HCT116 (cell line): ENCODE results near the gene RNASE9. TPM values are rescaled to one million over a fixed set of nuclear protein-coding genes. Genes with fewer than 3 reads are reported as not detected.

ENCODE experiments used
- ATAC-seq: fragments of 200-7000 bp; cut with Tn5 transposase; 2 replicates; pipeline ENCODE4 v1.9.1; 2020; ENCODE audit warnings: mild to moderate bottlenecking, moderate library complexity
- BruUV-seq: library from RNA; stranded (reverse); fragments of 400-500 nt; replicated peaks from 2 replicates; lab custom pipeline; 2021; lab: Mats Ljungman, UMichigan
- CTCF ChIA-PET: fragments of 300-600 bp; sonication (Branson Sonifier 250); formaldehyde crosslinking; loops from one replicate; lab custom pipeline; 2021; ENCODE audit warnings: antibody characterized with exemption; lab: Charles Lee
- POLR2A ChIA-PET: fragments of 300-600, 350-600 bp; sonication (Branson Sonifier 250); formaldehyde crosslinking; loops from one replicate; lab custom pipeline; 2021; ENCODE audit warnings: antibody characterized with exemption; lab: Charles Lee
- RAD21 ChIA-PET, 2 experiments: fragments of 300-600 bp; sonication (Branson Sonifier 250); formaldehyde crosslinking; loops; one replicate each; lab custom pipeline; 2023; ENCODE audit warnings: low total read pairs in 2 of 2; ENCODE audit not compliant: uncharacterized antibody in 2 of 2, unreplicated experiment in 2 of 2, low non-redundant PET in 1 of 2; lab: Charles Lee
- DNase-seq: peaks from one replicate; pipeline ENCODE4 v3.0.0-alpha.2; 2010; ENCODE audit warnings: low read depth, low spot score
- H2AFZ ChIP-seq: fragments of 200-600 bp; shearing (Covaris generic), sonication (generic); 2 replicates; pipeline ENCODE4 v1.6.1; 2017; ENCODE audit warnings: low read depth, mixed run types, mixed read lengths, antibody characterized with exemption, low read length; ENCODE audit not compliant: poor library complexity, severe bottlenecking
- H3K27ac ChIP-seq: 2 replicates; pipeline ENCODE4 v1.5.1; 2012; ENCODE audit warnings: low read depth, low read length
- H3K27me3 ChIP-seq: fragments of 200-600 bp; sonication (generic); 2 replicates; pipeline ENCODE4 v1.6.1; 2016; ENCODE audit warnings: mixed run types, low read length, mixed read lengths; ENCODE audit not compliant: insufficient read depth
- H3K36me3 ChIP-seq, 2 experiments: fragments of 200-500 bp in 1 of 2; fragments of 200-600 bp in 1 of 2; sonication (Bioruptor generic) in 1 of 2; sonication (generic) in 1 of 2; 2 replicates each; pipeline versions ENCODE4 v1.5.1 to v1.6.1; 2014 to 2016; ENCODE audit warnings: low read length in 2 of 2, inconsistent platforms in 1 of 2, mixed read lengths in 1 of 2, mixed run types in 1 of 2; ENCODE audit not compliant: insufficient read depth in 2 of 2, control insufficient read depth in 1 of 2
- H3K4me1 ChIP-seq, 2 experiments: fragments of 200-600 bp in 1 of 2; sonication (generic) in 1 of 2; 2 replicates each; pipeline versions ENCODE4 v1.5.1 to v1.6.1; 2012 to 2017; ENCODE audit warnings: low read length in 2 of 2, inconsistent platforms in 1 of 2, mild to moderate bottlenecking in 1 of 2, mixed read lengths in 1 of 2, mixed run types in 1 of 2, moderate library complexity in 1 of 2; ENCODE audit not compliant: insufficient read depth in 2 of 2, control insufficient read depth in 1 of 2
- H3K4me2 ChIP-seq: fragments of 200-600 bp; sonication (generic); 2 replicates; pipeline ENCODE4 v1.6.1; 2017; ENCODE audit warnings: mixed run types, low read length, mixed read lengths
- H3K4me3 ChIP-seq, 2 experiments: fragments of 200-600 bp in 1 of 2; sonication (generic) in 1 of 2; replicated peaks in 1 of 2; 2 replicates each; pipeline ENCODE4 v1.5.1; 2011 to 2016; ENCODE audit warnings: low read length in 2 of 2, control low read depth in 1 of 2, low read depth in 1 of 2, mild to moderate bottlenecking in 1 of 2, mixed read lengths in 1 of 2, mixed run types in 1 of 2
- H3K79me2 ChIP-seq: fragments of 200-600 bp; sonication (generic); 2 replicates; pipeline ENCODE4 v1.6.1; 2017; ENCODE audit warnings: mild to moderate bottlenecking, mixed run types, low read length, moderate library complexity, mixed read lengths; ENCODE audit not compliant: insufficient read depth
- H3K9ac ChIP-seq: fragments of 200-600 bp; sonication (generic); 2 replicates; pipeline ENCODE4 v1.6.1; 2016; ENCODE audit warnings: low read length, mixed read lengths
- H3K9me2 ChIP-seq: fragments of 200-600 bp; sonication (generic), shearing (Covaris generic); 2 replicates; pipeline ENCODE4 v1.6.1; 2017; ENCODE audit warnings: mixed run types, mild to moderate bottlenecking, moderate library complexity; ENCODE audit not compliant: insufficient read depth
- H3K9me3 ChIP-seq, 2 experiments: fragments of 200-500 bp in 1 of 2; fragments of 200-600 bp in 1 of 2; sonication (Bioruptor generic) in 1 of 2; sonication (generic) in 1 of 2; 2 replicates each; pipeline ENCODE4 v1.6.1; 2014 to 2017; ENCODE audit warnings: low read length in 2 of 2, mixed read lengths in 2 of 2, inconsistent platforms in 1 of 2, low read depth in 1 of 2, mild to moderate bottlenecking in 1 of 2, mixed run types in 1 of 2, moderate library complexity in 1 of 2; ENCODE audit not compliant: control insufficient read depth in 1 of 2, insufficient read depth in 1 of 2
- H4K20me1 ChIP-seq: fragments of 200-600 bp; sonication (generic), shearing (Covaris generic); 2 replicates; pipeline ENCODE4 v1.6.1; 2017; ENCODE audit warnings: mixed run types, mild to moderate bottlenecking, moderate library complexity; ENCODE audit not compliant: insufficient read depth
- EGR1 ChIP-seq: IDR thresholded peaks from 2 replicates; pipeline ENCODE4 v1.6.1; 2012; ENCODE audit warnings: low read depth
- ELF1 ChIP-seq: IDR thresholded peaks from 2 replicates; pipeline ENCODE4 v1.6.1; 2012; ENCODE audit warnings: low read depth, borderline replicate concordance
- EZH2phosphoT487 ChIP-seq: fragments of 200-600 bp; IDR thresholded peaks from 2 replicates; pipeline ENCODE4 v1.6.1; 2018; ENCODE audit warnings: antibody characterized with exemption, borderline replicate concordance
- FOSL1 ChIP-seq: IDR thresholded peaks from 2 replicates; pipeline ENCODE4 v1.6.1; 2012; ENCODE audit warnings: low read depth
- JUND ChIP-seq: IDR thresholded peaks from 2 replicates; pipeline ENCODE4 v1.6.1; 2012
- POLR2A ChIP-seq: IDR thresholded peaks from 2 replicates; pipeline ENCODE4 v1.7.0; 2011; ENCODE audit warnings: borderline replicate concordance; ENCODE audit not compliant: insufficient read depth, insufficient read length; ENCODE audit errors: extremely low read depth
- POLR2AphosphoS5 ChIP-seq: IDR thresholded peaks from 2 replicates; pipeline ENCODE4 v1.6.1; 2011; ENCODE audit warnings: mild to moderate bottlenecking, low read depth, low read length, moderate library complexity
- RAD21 ChIP-seq: IDR thresholded peaks from 2 replicates; pipeline ENCODE4 v1.6.1; 2012; ENCODE audit warnings: low read depth, mild to moderate bottlenecking
- SIN3A ChIP-seq: IDR thresholded peaks from 2 replicates; pipeline ENCODE4 v1.6.1; 2012; ENCODE audit warnings: low read depth
- SP1 ChIP-seq: IDR thresholded peaks from 2 replicates; pipeline ENCODE4 v1.6.1; 2012; ENCODE audit warnings: low read depth
- TCF7L2 ChIP-seq: IDR thresholded peaks from 2 replicates; pipeline ENCODE4 v1.7.0; 2011; ENCODE audit warnings: borderline replicate concordance, inconsistent platforms; ENCODE audit not compliant: insufficient read depth, insufficient read length; ENCODE audit errors: extremely low read depth
- YY1 ChIP-seq: IDR thresholded peaks from 2 replicates; pipeline ENCODE4 v1.6.1; 2011; ENCODE audit warnings: low read length, low read depth, moderate library complexity, mild to moderate bottlenecking; ENCODE audit not compliant: insufficient replicate concordance; ENCODE audit errors: extremely low read depth
- ZFX ChIP-seq: fragments of 450-650 bp; IDR thresholded peaks from 2 replicates; pipeline ENCODE4 v1.6.1; 2017
- ZNF274 ChIP-seq: fragments of 200-500 bp; sonication (Bioruptor generic); IDR thresholded peaks from 2 replicates; pipeline ENCODE4 v1.6.1; 2014; ENCODE audit warnings: mild to moderate bottlenecking, low read depth, low read length, inconsistent platforms
- intact Hi-C: fragments of 100-400 bp; cut with micrococcal nuclease; formaldehyde crosslinking; loops from 2 replicates; pipeline ENCODE4 v1.10.0; 2022
- total RNA-seq: library from RNA; stranded (reverse); gene quantifications from one replicate; pipeline ENCODE4 v1.2.1, GENCODE V29; 2021; ENCODE audit not compliant: unreplicated experiment
- TF ChIP-seq, protein P1 (sequence below): IDR thresholded peaks from 2 replicates; pipeline ENCODE4 v1.6.1; 2011; ENCODE audit warnings: mild to moderate bottlenecking, low read length, moderate library complexity; ENCODE audit not compliant: insufficient replicate concordance; ENCODE audit errors: extremely low read depth
- TF ChIP-seq, protein P2 (sequence below): IDR thresholded peaks from 2 replicates; pipeline ENCODE4 v1.6.1; 2012; ENCODE audit warnings: low read depth
- TF ChIP-seq, protein P3 (sequence below), 3 experiments: fragments of 200-600 bp in 1 of 3; sonication (generic) in 1 of 3; IDR thresholded peaks in 2 of 3; conservative IDR thresholded peaks in 1 of 3; 2 replicates each; pipeline ENCODE4 v1.5.1; 2012 to 2017; ENCODE audit warnings: low read depth in 2 of 3, low read length in 2 of 3, antibody characterized with exemption in 1 of 3, borderline replicate concordance in 1 of 3, control low read depth in 1 of 3, mild to moderate bottlenecking in 1 of 3, mixed read lengths in 1 of 3, mixed run types in 1 of 3, moderate library complexity in 1 of 3; ENCODE audit not compliant: insufficient read depth in 1 of 3
- TF ChIP-seq, protein P4 (sequence below): IDR thresholded peaks from 2 replicates; pipeline ENCODE4 v1.6.1; 2012

The RNASE9 gene
- total RNA-seq, 1 experiment from 2014 or later, result not detected

DNA sequence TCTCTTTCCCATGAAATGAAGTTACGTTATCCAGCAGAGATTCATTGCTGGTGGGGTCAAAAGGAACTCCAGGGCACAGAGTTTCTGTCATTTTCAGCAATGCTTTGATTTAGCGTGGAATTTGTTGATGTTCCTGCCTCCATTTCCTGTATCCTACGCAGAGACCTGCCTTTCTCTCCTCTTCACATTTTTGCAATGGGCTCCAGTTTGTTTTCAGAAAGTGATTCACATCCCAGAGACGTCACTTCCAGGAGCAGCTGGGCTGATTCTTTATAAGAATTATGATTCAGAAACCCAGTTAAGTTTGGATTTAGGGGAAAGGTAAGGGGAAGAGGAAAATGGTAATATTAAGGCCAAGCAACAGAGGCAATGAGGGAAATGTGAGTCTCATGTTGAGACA lies 43.9 kb downstream of the RNASE9 start:
- Histone ChIP-seq H3K27me3 (no peaks in the 10 kb centered on the region), H3K36me3 (no peaks in the 10 kb centered on the region), H3K4me3 (no peak overlapping the region), H3K4me2 (no peak overlapping the region), H2AFZ (no peak overlapping the region), H3K9me2 (no peaks in the 10 kb centered on the region), H4K20me1 (no peaks in the 10 kb centered on the region), H3K9ac (no peak overlapping the region), H3K27ac (no peak overlapping the region), H3K79me2 (no peaks in the 10 kb centered on the region), H3K9me3 (no peaks in the 10 kb centered on the region), H3K4me1 (no peaks in the 10 kb centered on the region)
- no peak for TF ChIP-seq JUND
- TF ChIP-seq SP1, result no peak
- no peak for TF ChIP-seq POLR2A
- TF ChIP-seq SIN3A, result no peak
- TF ChIP-seq EGR1, result no peak
- TF ChIP-seq, protein P1, sequence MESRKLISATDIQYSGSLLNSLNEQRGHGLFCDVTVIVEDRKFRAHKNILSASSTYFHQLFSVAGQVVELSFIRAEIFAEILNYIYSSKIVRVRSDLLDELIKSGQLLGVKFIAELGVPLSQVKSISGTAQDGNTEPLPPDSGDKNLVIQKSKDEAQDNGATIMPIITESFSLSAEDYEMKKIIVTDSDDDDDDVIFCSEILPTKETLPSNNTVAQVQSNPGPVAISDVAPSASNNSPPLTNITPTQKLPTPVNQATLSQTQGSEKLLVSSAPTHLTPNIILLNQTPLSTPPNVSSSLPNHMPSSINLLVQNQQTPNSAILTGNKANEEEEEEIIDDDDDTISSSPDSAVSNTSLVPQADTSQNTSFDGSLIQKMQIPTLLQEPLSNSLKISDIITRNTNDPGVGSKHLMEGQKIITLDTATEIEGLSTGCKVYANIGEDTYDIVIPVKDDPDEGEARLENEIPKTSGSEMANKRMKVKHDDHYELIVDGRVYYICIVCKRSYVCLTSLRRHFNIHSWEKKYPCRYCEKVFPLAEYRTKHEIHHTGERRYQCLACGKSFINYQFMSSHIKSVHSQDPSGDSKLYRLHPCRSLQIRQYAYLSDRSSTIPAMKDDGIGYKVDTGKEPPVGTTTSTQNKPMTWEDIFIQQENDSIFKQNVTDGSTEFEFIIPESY, result no peak
- TF ChIP-seq, protein P2, sequence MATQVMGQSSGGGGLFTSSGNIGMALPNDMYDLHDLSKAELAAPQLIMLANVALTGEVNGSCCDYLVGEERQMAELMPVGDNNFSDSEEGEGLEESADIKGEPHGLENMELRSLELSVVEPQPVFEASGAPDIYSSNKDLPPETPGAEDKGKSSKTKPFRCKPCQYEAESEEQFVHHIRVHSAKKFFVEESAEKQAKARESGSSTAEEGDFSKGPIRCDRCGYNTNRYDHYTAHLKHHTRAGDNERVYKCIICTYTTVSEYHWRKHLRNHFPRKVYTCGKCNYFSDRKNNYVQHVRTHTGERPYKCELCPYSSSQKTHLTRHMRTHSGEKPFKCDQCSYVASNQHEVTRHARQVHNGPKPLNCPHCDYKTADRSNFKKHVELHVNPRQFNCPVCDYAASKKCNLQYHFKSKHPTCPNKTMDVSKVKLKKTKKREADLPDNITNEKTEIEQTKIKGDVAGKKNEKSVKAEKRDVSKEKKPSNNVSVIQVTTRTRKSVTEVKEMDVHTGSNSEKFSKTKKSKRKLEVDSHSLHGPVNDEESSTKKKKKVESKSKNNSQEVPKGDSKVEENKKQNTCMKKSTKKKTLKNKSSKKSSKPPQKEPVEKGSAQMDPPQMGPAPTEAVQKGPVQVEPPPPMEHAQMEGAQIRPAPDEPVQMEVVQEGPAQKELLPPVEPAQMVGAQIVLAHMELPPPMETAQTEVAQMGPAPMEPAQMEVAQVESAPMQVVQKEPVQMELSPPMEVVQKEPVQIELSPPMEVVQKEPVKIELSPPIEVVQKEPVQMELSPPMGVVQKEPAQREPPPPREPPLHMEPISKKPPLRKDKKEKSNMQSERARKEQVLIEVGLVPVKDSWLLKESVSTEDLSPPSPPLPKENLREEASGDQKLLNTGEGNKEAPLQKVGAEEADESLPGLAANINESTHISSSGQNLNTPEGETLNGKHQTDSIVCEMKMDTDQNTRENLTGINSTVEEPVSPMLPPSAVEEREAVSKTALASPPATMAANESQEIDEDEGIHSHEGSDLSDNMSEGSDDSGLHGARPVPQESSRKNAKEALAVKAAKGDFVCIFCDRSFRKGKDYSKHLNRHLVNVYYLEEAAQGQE, result no peak
- TF ChIP-seq, protein P3, sequence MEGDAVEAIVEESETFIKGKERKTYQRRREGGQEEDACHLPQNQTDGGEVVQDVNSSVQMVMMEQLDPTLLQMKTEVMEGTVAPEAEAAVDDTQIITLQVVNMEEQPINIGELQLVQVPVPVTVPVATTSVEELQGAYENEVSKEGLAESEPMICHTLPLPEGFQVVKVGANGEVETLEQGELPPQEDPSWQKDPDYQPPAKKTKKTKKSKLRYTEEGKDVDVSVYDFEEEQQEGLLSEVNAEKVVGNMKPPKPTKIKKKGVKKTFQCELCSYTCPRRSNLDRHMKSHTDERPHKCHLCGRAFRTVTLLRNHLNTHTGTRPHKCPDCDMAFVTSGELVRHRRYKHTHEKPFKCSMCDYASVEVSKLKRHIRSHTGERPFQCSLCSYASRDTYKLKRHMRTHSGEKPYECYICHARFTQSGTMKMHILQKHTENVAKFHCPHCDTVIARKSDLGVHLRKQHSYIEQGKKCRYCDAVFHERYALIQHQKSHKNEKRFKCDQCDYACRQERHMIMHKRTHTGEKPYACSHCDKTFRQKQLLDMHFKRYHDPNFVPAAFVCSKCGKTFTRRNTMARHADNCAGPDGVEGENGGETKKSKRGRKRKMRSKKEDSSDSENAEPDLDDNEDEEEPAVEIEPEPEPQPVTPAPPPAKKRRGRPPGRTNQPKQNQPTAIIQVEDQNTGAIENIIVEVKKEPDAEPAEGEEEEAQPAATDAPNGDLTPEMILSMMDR (IDR thresholded peaks at IDR 0.05 in 2 of 3, conservative IDR thresholded peaks at IDR 0.05 in 1 of 3; ENCODE audit: borderline replicate concordance in 1 of 3, insufficient read depth in 1 of 3, low read depth in 2 of 3, low read length in 2 of 3), result no peak
- TF ChIP-seq FOSL1, result no peak
- no peak for TF ChIP-seq TCF7L2
- TF ChIP-seq RAD21, result no peak
- TF ChIP-seq ELF1, result no peak
- TF ChIP-seq ZFX, result no peak
- TF ChIP-seq YY1, result no peak
- TF ChIP-seq EZH2phosphoT487, result no peak
- TF ChIP-seq, protein P4, sequence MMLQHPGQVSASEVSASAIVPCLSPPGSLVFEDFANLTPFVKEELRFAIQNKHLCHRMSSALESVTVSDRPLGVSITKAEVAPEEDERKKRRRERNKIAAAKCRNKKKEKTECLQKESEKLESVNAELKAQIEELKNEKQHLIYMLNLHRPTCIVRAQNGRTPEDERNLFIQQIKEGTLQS, result no peak
- no peak for TF ChIP-seq POLR2AphosphoS5
- no peak for TF ChIP-seq ZNF274
- DNase-seq, result no peak
- BruUV-seq, result no TSS peak
- ChIA-PET RAD21 (no interaction called here), POLR2A (no interaction called here), CTCF (no interaction called here)
- no peak for ATAC-seq
- intact Hi-C loops, result no loop called here
